Fibroblast of skin of left quadriceps (primary cell): ENCODE measurements around the gene CCL1.

Source experiments
- DNase-seq, 2 experiments: peaks; one replicate each; pipeline ENCODE4 v3.0.0-alpha.2; 2013; ENCODE audit warnings: low read depth in 2 of 2

Gene CCL1

GRCh38 chr17:34383216-34383615 lies 20.2 kb upstream of the CCL1 start:
- DNase-seq = no peak

GRCh38 chr17:34382621-34383124 lies 19.6 kb upstream of the CCL1 start:
- DNase-seq = no peak

GRCh38 chr17:34379868-34380267 lies 16.8 kb upstream of the CCL1 start:
- no peak for DNase-seq

- DNase-seq = no peak
Observed at GRCh38 chr17:34378664-34379101, 15.7 kb upstream of the CCL1 start.

GRCh38 chr17:34377078-34377823 lies 14.2 kb upstream of the CCL1 start:
- DNase-seq = no peak

- DNase-seq = no peak
Observed at GRCh38 chr17:34375426-34375997, 12.5 kb upstream of the CCL1 start.

- no peak for DNase-seq
Observed at GRCh38 chr17:34374457-34374856, 11.4 kb upstream of the CCL1 start.

- no peak for DNase-seq
Observed at GRCh38 chr17:34371405-34372100, 8.5 kb upstream of the CCL1 start.

GRCh38 chr17:34370997-34371395 lies 8.0 kb upstream of the CCL1 start:
- DNase-seq = no peak

GRCh38 chr17:34370376-34370996 lies 7.5 kb upstream of the CCL1 start:
- DNase-seq = no peak

GRCh38 chr17:34369571-34369970 lies 6.5 kb upstream of the CCL1 start:
- DNase-seq = no peak

- no peak for DNase-seq
Observed at GRCh38 chr17:34368946-34369500, 6.0 kb upstream of the CCL1 start.

- no peak for DNase-seq
Observed at GRCh38 chr17:34368196-34368945, 5.3 kb upstream of the CCL1 start.

GRCh38 chr17:34367486-34368195 lies 4.6 kb upstream of the CCL1 start:
- no peak for DNase-seq

GRCh38 chr17:34366529-34367107 lies 3.6 kb upstream of the CCL1 start:
- DNase-seq = no peak

- DNase-seq = no peak
Observed at GRCh38 chr17:34366010-34366409, 3.0 kb upstream of the CCL1 start.

- DNase-seq = no peak
Observed at GRCh38 chr17:34365340-34365739, 2.3 kb upstream of the CCL1 start.

- no peak for DNase-seq
Observed at GRCh38 chr17:34364751-34365150, 1.7 kb upstream of the CCL1 start.

- peak; percentile 66 to 70 for DNase-seq
Observed at GRCh38 chr17:34361478-34362061, 1.5 kb downstream of the CCL1 start.
